ENCODE data around the gene DCLRE1B.

GRCh38 chr1:113890816-113891215, 14.3 kb upstream of the DCLRE1B start:
- TF ChIP-seq ZNF8 (CRISPR knock-in tag; IDR thresholded peaks at IDR 0.05) (no peak), ESRRG (CRISPR knock-in tag; IDR thresholded peaks at IDR 0.05) (no peak), TOX (CRISPR knock-in tag; IDR thresholded peaks at IDR 0.05; ENCODE audit: borderline replicate concordance) (no peak), SNAI2 (CRISPR knock-in tag; IDR thresholded peaks at IDR 0.05) (no peak), ZFP30 (CRISPR knock-in tag; IDR thresholded peaks at IDR 0.05) (no peak), CSRNP3 (CRISPR knock-in tag; IDR thresholded peaks at IDR 0.05) (no peak)

All from SK-N-SH treated with all-trans-retinoic acid at 6 μM for 48 hours (cell line).